HL-60 (cell line): Measurements from ENCODE around the gene LMAN2.

Experiments used
- GABPA ChIP-seq: IDR thresholded peaks from 2 replicates; pipeline ENCODE4 v1.6.1; 2012; ENCODE audit warnings: low read depth
- POLR2AphosphoS5 ChIP-seq: IDR thresholded peaks from 2 replicates; pipeline ENCODE4 v1.6.1; 2012; ENCODE audit warnings: low read depth
- TF ChIP-seq, protein P1 (sequence below): IDR thresholded peaks from one replicate; pipeline ENCODE4 v1.5.1; 2011; ENCODE audit warnings: low read length, control low read depth, inconsistent platforms; ENCODE audit not compliant: insufficient read depth
- TF ChIP-seq, protein P2 (sequence below): IDR thresholded peaks from 2 replicates; pipeline ENCODE4 v1.6.1; 2012; ENCODE audit warnings: low read depth; ENCODE audit not compliant: insufficient replicate concordance

DNA sequence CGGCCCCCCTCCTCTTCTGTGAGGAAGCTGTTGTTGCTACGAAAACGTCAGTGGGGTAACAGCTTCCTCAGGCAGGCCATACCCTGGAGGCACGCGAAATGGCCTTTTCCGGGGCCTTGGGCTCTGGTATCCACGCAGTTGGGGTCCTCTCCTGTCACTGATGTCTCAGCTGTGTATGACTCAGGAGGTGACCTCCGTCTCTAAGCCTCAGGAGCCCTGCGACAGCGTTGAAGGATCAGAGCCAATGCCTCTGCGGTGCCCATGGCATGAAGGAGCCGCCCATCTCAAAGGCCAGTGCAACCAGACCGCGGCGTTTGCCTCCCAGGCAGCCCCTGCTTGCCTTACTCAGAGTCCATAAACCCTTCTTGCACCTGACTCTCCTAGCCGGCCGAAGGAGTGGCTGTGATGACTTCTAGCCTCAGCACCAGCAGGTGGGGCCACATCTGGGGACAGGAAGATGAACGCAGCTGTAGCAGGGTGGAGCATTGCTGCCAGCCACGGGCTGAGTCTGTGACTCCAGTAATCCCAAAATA, 38.8 kb downstream of the LMAN2 start:
- TF ChIP-seq GABPA: no peak
- TF ChIP-seq, protein P1, sequence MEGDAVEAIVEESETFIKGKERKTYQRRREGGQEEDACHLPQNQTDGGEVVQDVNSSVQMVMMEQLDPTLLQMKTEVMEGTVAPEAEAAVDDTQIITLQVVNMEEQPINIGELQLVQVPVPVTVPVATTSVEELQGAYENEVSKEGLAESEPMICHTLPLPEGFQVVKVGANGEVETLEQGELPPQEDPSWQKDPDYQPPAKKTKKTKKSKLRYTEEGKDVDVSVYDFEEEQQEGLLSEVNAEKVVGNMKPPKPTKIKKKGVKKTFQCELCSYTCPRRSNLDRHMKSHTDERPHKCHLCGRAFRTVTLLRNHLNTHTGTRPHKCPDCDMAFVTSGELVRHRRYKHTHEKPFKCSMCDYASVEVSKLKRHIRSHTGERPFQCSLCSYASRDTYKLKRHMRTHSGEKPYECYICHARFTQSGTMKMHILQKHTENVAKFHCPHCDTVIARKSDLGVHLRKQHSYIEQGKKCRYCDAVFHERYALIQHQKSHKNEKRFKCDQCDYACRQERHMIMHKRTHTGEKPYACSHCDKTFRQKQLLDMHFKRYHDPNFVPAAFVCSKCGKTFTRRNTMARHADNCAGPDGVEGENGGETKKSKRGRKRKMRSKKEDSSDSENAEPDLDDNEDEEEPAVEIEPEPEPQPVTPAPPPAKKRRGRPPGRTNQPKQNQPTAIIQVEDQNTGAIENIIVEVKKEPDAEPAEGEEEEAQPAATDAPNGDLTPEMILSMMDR: no peak
- no peak for TF ChIP-seq POLR2AphosphoS5
- TF ChIP-seq, protein P2, sequence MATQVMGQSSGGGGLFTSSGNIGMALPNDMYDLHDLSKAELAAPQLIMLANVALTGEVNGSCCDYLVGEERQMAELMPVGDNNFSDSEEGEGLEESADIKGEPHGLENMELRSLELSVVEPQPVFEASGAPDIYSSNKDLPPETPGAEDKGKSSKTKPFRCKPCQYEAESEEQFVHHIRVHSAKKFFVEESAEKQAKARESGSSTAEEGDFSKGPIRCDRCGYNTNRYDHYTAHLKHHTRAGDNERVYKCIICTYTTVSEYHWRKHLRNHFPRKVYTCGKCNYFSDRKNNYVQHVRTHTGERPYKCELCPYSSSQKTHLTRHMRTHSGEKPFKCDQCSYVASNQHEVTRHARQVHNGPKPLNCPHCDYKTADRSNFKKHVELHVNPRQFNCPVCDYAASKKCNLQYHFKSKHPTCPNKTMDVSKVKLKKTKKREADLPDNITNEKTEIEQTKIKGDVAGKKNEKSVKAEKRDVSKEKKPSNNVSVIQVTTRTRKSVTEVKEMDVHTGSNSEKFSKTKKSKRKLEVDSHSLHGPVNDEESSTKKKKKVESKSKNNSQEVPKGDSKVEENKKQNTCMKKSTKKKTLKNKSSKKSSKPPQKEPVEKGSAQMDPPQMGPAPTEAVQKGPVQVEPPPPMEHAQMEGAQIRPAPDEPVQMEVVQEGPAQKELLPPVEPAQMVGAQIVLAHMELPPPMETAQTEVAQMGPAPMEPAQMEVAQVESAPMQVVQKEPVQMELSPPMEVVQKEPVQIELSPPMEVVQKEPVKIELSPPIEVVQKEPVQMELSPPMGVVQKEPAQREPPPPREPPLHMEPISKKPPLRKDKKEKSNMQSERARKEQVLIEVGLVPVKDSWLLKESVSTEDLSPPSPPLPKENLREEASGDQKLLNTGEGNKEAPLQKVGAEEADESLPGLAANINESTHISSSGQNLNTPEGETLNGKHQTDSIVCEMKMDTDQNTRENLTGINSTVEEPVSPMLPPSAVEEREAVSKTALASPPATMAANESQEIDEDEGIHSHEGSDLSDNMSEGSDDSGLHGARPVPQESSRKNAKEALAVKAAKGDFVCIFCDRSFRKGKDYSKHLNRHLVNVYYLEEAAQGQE: peak; percentile 26
